H9 (cell line): Measurements from ENCODE around the gene EDAR. TPM values are rescaled to one million over a fixed set of nuclear protein-coding genes. Genes with fewer than 3 reads are reported as not detected.

Source experiments
- DNase-seq: peaks from one replicate; pipeline ENCODE4 v3.0.0-alpha.2; 2017
- H2AFZ ChIP-seq: one replicate; pipeline ENCODE4 v1.6.1; 2013; ENCODE audit warnings: mild to moderate bottlenecking, low read length, control low read depth, moderate library complexity
- H2AK5ac ChIP-seq: 2 replicates; pipeline ENCODE4 v1.6.1; 2013; ENCODE audit warnings: low read length, control low read depth, mixed read lengths; ENCODE audit not compliant: insufficient read length
- H2BK120ac ChIP-seq: one replicate; pipeline ENCODE4 v1.6.1; 2013; ENCODE audit warnings: low read depth, mild to moderate bottlenecking, low read length, control low read depth, inconsistent platforms; ENCODE audit not compliant: poor library complexity, severe bottlenecking
- H2BK12ac ChIP-seq: 2 replicates; pipeline ENCODE4 v1.6.1; 2013; ENCODE audit warnings: low read length, control low read depth, mixed read lengths, low read depth; ENCODE audit not compliant: insufficient read length
- H2BK15ac ChIP-seq: 2 replicates; pipeline ENCODE4 v1.6.1; 2013; ENCODE audit warnings: low read depth, low read length, control low read depth
- H2BK20ac ChIP-seq: one replicate; pipeline ENCODE4 v1.6.1; 2013; ENCODE audit warnings: low read depth, mild to moderate bottlenecking, low read length, control low read depth, inconsistent platforms; ENCODE audit not compliant: poor library complexity, severe bottlenecking
- H2BK5ac ChIP-seq: 2 replicates; pipeline ENCODE4 v1.6.1; 2013; ENCODE audit warnings: low read length, control low read depth, mixed read lengths; ENCODE audit not compliant: insufficient read length
- H3K14ac ChIP-seq: 2 replicates; pipeline ENCODE4 v1.6.1; 2013; ENCODE audit warnings: low read length, control low read depth; ENCODE audit not compliant: insufficient read depth
- H3K18ac ChIP-seq: 2 replicates; pipeline ENCODE4 v1.6.1; 2013; ENCODE audit warnings: low read depth, mild to moderate bottlenecking, mixed read lengths, low read length, control low read depth; ENCODE audit not compliant: insufficient read length
- H3K23ac ChIP-seq: 2 replicates; pipeline ENCODE4 v1.6.1; 2013; ENCODE audit warnings: low read length, control low read depth, mixed read lengths, low read depth; ENCODE audit not compliant: insufficient read length
- H3K23me2 ChIP-seq: 2 replicates; pipeline ENCODE4 v1.6.1; 2013; ENCODE audit warnings: low read depth, mild to moderate bottlenecking, mixed read lengths, low read length, control low read depth; ENCODE audit not compliant: insufficient read length, poor library complexity, severe bottlenecking
- H3K27ac ChIP-seq: 2 replicates; pipeline ENCODE4 v1.5.1; 2013; ENCODE audit warnings: low read length, control low read depth, mixed read lengths, low read depth; ENCODE audit not compliant: insufficient read length
- H3K27me3 ChIP-seq: 2 replicates; pipeline ENCODE4 v1.6.1; 2013; ENCODE audit warnings: low read length, control low read depth, inconsistent platforms; ENCODE audit not compliant: insufficient read depth
- H3K4ac ChIP-seq: 2 replicates; pipeline ENCODE4 v1.6.1; 2013; ENCODE audit warnings: low read depth, mild to moderate bottlenecking, control low read depth, inconsistent platforms, low read length, moderate library complexity
- H3K4me1 ChIP-seq: 2 replicates; pipeline ENCODE4 v1.6.1; 2013; ENCODE audit warnings: low read length, control low read depth, inconsistent platforms; ENCODE audit not compliant: insufficient read depth
- H3K4me2 ChIP-seq: 2 replicates; pipeline ENCODE4 v1.6.1; 2013; ENCODE audit warnings: low read length, control low read depth, mixed read lengths; ENCODE audit not compliant: insufficient read length, insufficient read depth
- H3K56ac ChIP-seq: 2 replicates; pipeline ENCODE4 v1.6.1; 2013; ENCODE audit warnings: low read depth, mild to moderate bottlenecking, mixed read lengths, low read length, control low read depth; ENCODE audit not compliant: insufficient read length
- H3K79me1 ChIP-seq: 2 replicates; pipeline ENCODE4 v1.6.1; 2013; ENCODE audit warnings: low read depth, mild to moderate bottlenecking, moderate library complexity, low read length, control low read depth, inconsistent platforms; ENCODE audit not compliant: insufficient read depth, poor library complexity, severe bottlenecking
- H3K79me2 ChIP-seq: 2 replicates; pipeline ENCODE4 v1.6.1; 2013; ENCODE audit warnings: low read length, control low read depth, inconsistent platforms; ENCODE audit not compliant: insufficient read depth
- H3K9ac ChIP-seq: 2 replicates; pipeline ENCODE4 v1.6.1; 2013; ENCODE audit warnings: low read length, control low read depth, mixed read lengths; ENCODE audit not compliant: insufficient read length; ENCODE audit errors: extremely low read depth
- H3K9me3 ChIP-seq: one replicate; pipeline ENCODE4 v1.6.1; 2013; ENCODE audit warnings: low read depth, low read length, inconsistent platforms; ENCODE audit not compliant: control insufficient read depth
- H3T11ph ChIP-seq: one replicate; pipeline ENCODE4 v1.6.1; 2013; ENCODE audit warnings: mild to moderate bottlenecking, low read length, control low read depth, inconsistent platforms
- H4K20me1 ChIP-seq: one replicate; pipeline ENCODE4 v1.6.1; 2013; ENCODE audit not compliant: control insufficient read depth, insufficient read length, insufficient read depth
- H4K5ac ChIP-seq: 2 replicates; pipeline ENCODE4 v1.6.1; 2013; ENCODE audit warnings: low read depth, mild to moderate bottlenecking, mixed read lengths, low read length, control low read depth; ENCODE audit not compliant: insufficient read length
- H4K8ac ChIP-seq: replicated peaks from 2 replicates; pipeline ENCODE4 v1.6.1; 2013; ENCODE audit warnings: low read length, control low read depth, mixed read lengths, low read depth; ENCODE audit not compliant: insufficient read length
- H4K91ac ChIP-seq: 2 replicates; pipeline ENCODE4 v1.6.1; 2013; ENCODE audit warnings: low read depth, mild to moderate bottlenecking, moderate library complexity, mixed read lengths, low read length, control low read depth; ENCODE audit not compliant: insufficient read length
- H3K27ac Mint-ChIP-seq, 3 experiments: 2 replicates in 2 of 3; 3 replicates in 1 of 3; pipeline ENCODE4 v1.8.0; 2020 to 2021; ENCODE audit warnings: mixed read lengths in 3 of 3, mild to moderate bottlenecking in 1 of 3, moderate library complexity in 1 of 3
- H3K27me3 Mint-ChIP-seq: 2 replicates; pipeline ENCODE4 v1.8.0; 2021; ENCODE audit warnings: low read depth, mild to moderate bottlenecking, moderate library complexity, mixed read lengths
- H3K36me3 Mint-ChIP-seq, 3 experiments: 2 replicates in 2 of 3; 3 replicates in 1 of 3; pipeline ENCODE4 v1.8.0; 2020 to 2021; ENCODE audit warnings: low read depth in 3 of 3, mixed read lengths in 3 of 3; ENCODE audit not compliant: insufficient read depth in 1 of 3
- H3K4me1 Mint-ChIP-seq, 2 experiments: 2 replicates each; pipeline ENCODE4 v1.8.0; 2020; ENCODE audit warnings: mixed read lengths in 2 of 2
- H3K4me3 Mint-ChIP-seq, 2 experiments: 2 replicates in 1 of 2; 3 replicates in 1 of 2; pipeline ENCODE4 v1.8.0; 2020 to 2021; ENCODE audit warnings: mild to moderate bottlenecking in 2 of 2, mixed read lengths in 2 of 2, moderate library complexity in 1 of 2
- H3K9me3 Mint-ChIP-seq, 2 experiments: 2 replicates in 1 of 2; 3 replicates in 1 of 2; pipeline ENCODE4 v1.8.0; 2020; ENCODE audit warnings: mild to moderate bottlenecking in 2 of 2, mixed read lengths in 2 of 2, moderate library complexity in 1 of 2
- WGBS: extraction: QIAGEN DNeasy Blood & Tissue Kit; methylation state at CpG from one replicate; pipeline ENCODE4 v1.1.7; 2013; ENCODE audit warnings: missing lambda C conversion rate, low lambda C conversion rate, mixed read lengths; ENCODE audit not compliant: insufficient read length; ENCODE audit errors: extremely low coverage; 5-methylcytosine and 5-hydroxymethylcytosine counted together
- total RNA-seq: library from RNA; stranded (reverse); gene quantifications from 2 replicates; pipeline ENCODE4 v1.2.1, GENCODE V29; 2021
- TF ChIP-seq, protein P1 (sequence below): fragments of 200-600 bp; sonication (generic); conservative IDR thresholded peaks from 3 replicates; pipeline ENCODE4 v1.8.0; 2021; ENCODE audit warnings: antibody characterized with exemption, mild to moderate bottlenecking

Gene EDAR
- total RNA-seq, 1 experiment from 2014 or later, result not detected

- no peaks in the 10 kb centered on the region for H3K9me3 ChIP-seq
- H4K8ac ChIP-seq, result no peak overlapping the region
- H3K27ac ChIP-seq, result no peak overlapping the region
- no peak overlapping the region for H3K18ac ChIP-seq
- Mint-ChIP-seq H3K9me3 (no peaks in the 10 kb centered on the region), H3K27me3 (no peaks in the 10 kb centered on the region), H3K27ac (no peak overlapping the region), H3K36me3 (peaks cover 20 to 60% (median 51%) of the 10 kb centered on the region in 3 experiments), H3K4me3 (no peak overlapping the region), H3K4me1 (peaks cover 0 to 7% of the 10 kb centered on the region in 2 experiments; a peak in 1 of 4 replicates)
- H4K91ac ChIP-seq, result no peak overlapping the region
- H3K23me2 ChIP-seq, result no peaks in the 10 kb centered on the region
- H3K79me1 ChIP-seq, result no peaks in the 10 kb centered on the region
- no peak overlapping the region for H2BK12ac ChIP-seq
- H3K56ac ChIP-seq, result no peak overlapping the region
- no peak overlapping the region for H3K14ac ChIP-seq
- no peak overlapping the region for H3K4ac ChIP-seq
- H3K4me2 ChIP-seq, result no peak overlapping the region
- no peaks in the 10 kb centered on the region for H3K79me2 ChIP-seq
- no peak overlapping the region for H2AK5ac ChIP-seq
- no peak overlapping the region for H3T11ph ChIP-seq
- DNase-seq, result no peak
- no peak overlapping the region for H2BK20ac ChIP-seq
- no peak overlapping the region for H2BK15ac ChIP-seq
- H4K5ac ChIP-seq, result no peak overlapping the region
- H3K27me3 ChIP-seq, result no peaks in the 10 kb centered on the region
- H3K23ac ChIP-seq, result no peak overlapping the region
- H2BK120ac ChIP-seq, result no peak overlapping the region
- TF ChIP-seq, protein P1, sequence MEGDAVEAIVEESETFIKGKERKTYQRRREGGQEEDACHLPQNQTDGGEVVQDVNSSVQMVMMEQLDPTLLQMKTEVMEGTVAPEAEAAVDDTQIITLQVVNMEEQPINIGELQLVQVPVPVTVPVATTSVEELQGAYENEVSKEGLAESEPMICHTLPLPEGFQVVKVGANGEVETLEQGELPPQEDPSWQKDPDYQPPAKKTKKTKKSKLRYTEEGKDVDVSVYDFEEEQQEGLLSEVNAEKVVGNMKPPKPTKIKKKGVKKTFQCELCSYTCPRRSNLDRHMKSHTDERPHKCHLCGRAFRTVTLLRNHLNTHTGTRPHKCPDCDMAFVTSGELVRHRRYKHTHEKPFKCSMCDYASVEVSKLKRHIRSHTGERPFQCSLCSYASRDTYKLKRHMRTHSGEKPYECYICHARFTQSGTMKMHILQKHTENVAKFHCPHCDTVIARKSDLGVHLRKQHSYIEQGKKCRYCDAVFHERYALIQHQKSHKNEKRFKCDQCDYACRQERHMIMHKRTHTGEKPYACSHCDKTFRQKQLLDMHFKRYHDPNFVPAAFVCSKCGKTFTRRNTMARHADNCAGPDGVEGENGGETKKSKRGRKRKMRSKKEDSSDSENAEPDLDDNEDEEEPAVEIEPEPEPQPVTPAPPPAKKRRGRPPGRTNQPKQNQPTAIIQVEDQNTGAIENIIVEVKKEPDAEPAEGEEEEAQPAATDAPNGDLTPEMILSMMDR, result no peak
- H3K9ac ChIP-seq, result no peak overlapping the region
- no CpG with 5 or more reads among the region's 2 CpGs for WGBS
- no peaks in the 10 kb centered on the region for H3K4me1 ChIP-seq
- no peak overlapping the region for H2AFZ ChIP-seq
- no peaks in the 10 kb centered on the region for H4K20me1 ChIP-seq
- no peak overlapping the region for H2BK5ac ChIP-seq
Measured at GRCh38 chr2:108853421-108853820, 135.6 kb downstream of the EDAR start.
